Ishikawa (cell line): ENCODE measurements around the gene BMP10.

ENCODE experiments used
- CEBPB ChIP-seq: IDR thresholded peaks from 2 replicates; pipeline ENCODE4 v1.6.1; 2012
- CREB1 ChIP-seq: IDR thresholded peaks from 2 replicates; pipeline ENCODE4 v1.6.1; 2012; ENCODE audit warnings: low read depth
- EGR1 ChIP-seq: IDR thresholded peaks from 2 replicates; pipeline ENCODE4 v1.6.1; 2012
- EP300 ChIP-seq: IDR thresholded peaks from 2 replicates; pipeline ENCODE4 v1.6.1; 2012; ENCODE audit warnings: borderline replicate concordance
- FOXM1 ChIP-seq: IDR thresholded peaks from 2 replicates; pipeline ENCODE4 v1.6.1; 2012; ENCODE audit warnings: low read depth, borderline replicate concordance
- NFIC ChIP-seq: IDR thresholded peaks from 2 replicates; pipeline ENCODE4 v1.6.1; 2012
- RAD21 ChIP-seq: IDR thresholded peaks from 2 replicates; pipeline ENCODE4 v1.6.1; 2012; ENCODE audit warnings: low read depth
- TAF1 ChIP-seq: IDR thresholded peaks from 2 replicates; pipeline ENCODE4 v1.6.1; 2012; ENCODE audit warnings: low read depth, mild to moderate bottlenecking
- YY1 ChIP-seq: IDR thresholded peaks from 2 replicates; pipeline ENCODE4 v1.6.1; 2012; ENCODE audit warnings: low read depth
- TF ChIP-seq, protein P1 (sequence below): IDR thresholded peaks from 2 replicates; pipeline ENCODE4 v1.6.1; 2012
- TF ChIP-seq, protein P2 (sequence below): IDR thresholded peaks from 2 replicates; pipeline ENCODE4 v1.6.1; 2012; ENCODE audit warnings: low read depth, mild to moderate bottlenecking
- TF ChIP-seq, protein P3 (sequence below): IDR thresholded peaks from 2 replicates; pipeline ENCODE4 v1.6.1; 2012

DNA sequence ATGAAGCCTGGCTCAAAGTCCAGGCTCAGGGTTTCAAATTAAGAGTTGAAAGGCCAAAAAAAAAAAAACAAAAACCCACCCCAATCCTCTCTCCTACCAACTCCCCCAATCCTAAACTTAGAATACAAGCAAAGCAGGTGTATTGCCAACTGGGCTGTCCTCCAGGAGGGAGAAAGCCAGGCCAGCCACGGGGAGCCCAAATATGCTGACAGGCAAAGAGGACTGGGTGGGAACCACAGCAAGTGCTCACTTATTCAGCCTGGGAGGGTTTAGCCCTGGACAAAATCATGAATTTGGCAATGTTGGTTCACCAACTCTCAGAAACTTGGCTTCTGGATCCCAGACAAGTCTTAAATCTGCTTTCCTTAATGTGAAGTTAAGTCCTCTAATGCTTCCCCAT lies 45.0 kb upstream of the BMP10 start:
- TF ChIP-seq EP300: no peak
- no peak for TF ChIP-seq CREB1
- TF ChIP-seq RAD21: no peak
- TF ChIP-seq, protein P1, sequence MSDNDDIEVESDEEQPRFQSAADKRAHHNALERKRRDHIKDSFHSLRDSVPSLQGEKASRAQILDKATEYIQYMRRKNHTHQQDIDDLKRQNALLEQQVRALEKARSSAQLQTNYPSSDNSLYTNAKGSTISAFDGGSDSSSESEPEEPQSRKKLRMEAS: no peak
- TF ChIP-seq YY1: no peak
- TF ChIP-seq NFIC: no peak
- no peak for TF ChIP-seq CEBPB
- no peak for TF ChIP-seq TAF1
- TF ChIP-seq, protein P2, sequence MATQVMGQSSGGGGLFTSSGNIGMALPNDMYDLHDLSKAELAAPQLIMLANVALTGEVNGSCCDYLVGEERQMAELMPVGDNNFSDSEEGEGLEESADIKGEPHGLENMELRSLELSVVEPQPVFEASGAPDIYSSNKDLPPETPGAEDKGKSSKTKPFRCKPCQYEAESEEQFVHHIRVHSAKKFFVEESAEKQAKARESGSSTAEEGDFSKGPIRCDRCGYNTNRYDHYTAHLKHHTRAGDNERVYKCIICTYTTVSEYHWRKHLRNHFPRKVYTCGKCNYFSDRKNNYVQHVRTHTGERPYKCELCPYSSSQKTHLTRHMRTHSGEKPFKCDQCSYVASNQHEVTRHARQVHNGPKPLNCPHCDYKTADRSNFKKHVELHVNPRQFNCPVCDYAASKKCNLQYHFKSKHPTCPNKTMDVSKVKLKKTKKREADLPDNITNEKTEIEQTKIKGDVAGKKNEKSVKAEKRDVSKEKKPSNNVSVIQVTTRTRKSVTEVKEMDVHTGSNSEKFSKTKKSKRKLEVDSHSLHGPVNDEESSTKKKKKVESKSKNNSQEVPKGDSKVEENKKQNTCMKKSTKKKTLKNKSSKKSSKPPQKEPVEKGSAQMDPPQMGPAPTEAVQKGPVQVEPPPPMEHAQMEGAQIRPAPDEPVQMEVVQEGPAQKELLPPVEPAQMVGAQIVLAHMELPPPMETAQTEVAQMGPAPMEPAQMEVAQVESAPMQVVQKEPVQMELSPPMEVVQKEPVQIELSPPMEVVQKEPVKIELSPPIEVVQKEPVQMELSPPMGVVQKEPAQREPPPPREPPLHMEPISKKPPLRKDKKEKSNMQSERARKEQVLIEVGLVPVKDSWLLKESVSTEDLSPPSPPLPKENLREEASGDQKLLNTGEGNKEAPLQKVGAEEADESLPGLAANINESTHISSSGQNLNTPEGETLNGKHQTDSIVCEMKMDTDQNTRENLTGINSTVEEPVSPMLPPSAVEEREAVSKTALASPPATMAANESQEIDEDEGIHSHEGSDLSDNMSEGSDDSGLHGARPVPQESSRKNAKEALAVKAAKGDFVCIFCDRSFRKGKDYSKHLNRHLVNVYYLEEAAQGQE: no peak
- no peak for TF ChIP-seq EGR1
- TF ChIP-seq, protein P3, sequence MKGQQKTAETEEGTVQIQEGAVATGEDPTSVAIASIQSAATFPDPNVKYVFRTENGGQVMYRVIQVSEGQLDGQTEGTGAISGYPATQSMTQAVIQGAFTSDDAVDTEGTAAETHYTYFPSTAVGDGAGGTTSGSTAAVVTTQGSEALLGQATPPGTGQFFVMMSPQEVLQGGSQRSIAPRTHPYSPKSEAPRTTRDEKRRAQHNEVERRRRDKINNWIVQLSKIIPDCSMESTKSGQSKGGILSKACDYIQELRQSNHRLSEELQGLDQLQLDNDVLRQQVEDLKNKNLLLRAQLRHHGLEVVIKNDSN: no peak
- no peak for TF ChIP-seq FOXM1
